Activated T-cell treated with anti-CD3 and anti-CD28 coated beads, Interleukin-2, amount 50 U/mL, for 48 hours (primary cell): ENCODE results near the gene FHIT.

Experiments
- DNase-seq, 2 experiments: peaks; one replicate each; pipeline ENCODE4 v3.0.0-alpha.2; 2020

FHIT gene

GRCh38 chr3:59946401-59946800 lies 1304.9 kb downstream of the FHIT start:
- DNase-seq: no peak

GRCh38 chr3:59940718-59941117 lies 1310.5 kb downstream of the FHIT start:
- no peak for DNase-seq

- no peak for DNase-seq
Observed at GRCh38 chr3:59939826-59940426, 1311.3 kb downstream of the FHIT start.

- no peak for DNase-seq
Observed at GRCh38 chr3:59938828-59939227, 1312.4 kb downstream of the FHIT start.

GRCh38 chr3:59937201-59937600 lies 1314.1 kb downstream of the FHIT start:
- DNase-seq: no peak

GRCh38 chr3:59936472-59936871 lies 1314.8 kb downstream of the FHIT start:
- DNase-seq: no peak

GRCh38 chr3:59935025-59935424 lies 1316.2 kb downstream of the FHIT start:
- peak in 1 of 2 experiments; percentile 30 for DNase-seq

GRCh38 chr3:59934560-59934959 lies 1316.7 kb downstream of the FHIT start:
- peak in 1 of 2 experiments; percentile 29 for DNase-seq

- DNase-seq: no peak
Observed at GRCh38 chr3:59930170-59930569, 1321.1 kb downstream of the FHIT start.

- no peak for DNase-seq
Observed at GRCh38 chr3:59927056-59927455, 1324.2 kb downstream of the FHIT start.

- DNase-seq: no peak
Observed at GRCh38 chr3:59925946-59926345, 1325.3 kb downstream of the FHIT start.

- no peak for DNase-seq
Observed at GRCh38 chr3:59922192-59922591, 1329.1 kb downstream of the FHIT start.

GRCh38 chr3:59920822-59921221 lies 1330.4 kb downstream of the FHIT start:
- DNase-seq: no peak

- no peak for DNase-seq
Observed at GRCh38 chr3:59919586-59919985, 1331.7 kb downstream of the FHIT start.

- DNase-seq: no peak
Observed at GRCh38 chr3:59914251-59914650, 1337.0 kb downstream of the FHIT start.

- DNase-seq: no peak
Observed at GRCh38 chr3:59913645-59914044, 1337.6 kb downstream of the FHIT start.

- no peak for DNase-seq
Observed at GRCh38 chr3:59908701-59909100, 1342.6 kb downstream of the FHIT start.

- DNase-seq: no peak
Observed at GRCh38 chr3:59908280-59908679, 1343.0 kb downstream of the FHIT start.

GRCh38 chr3:59904296-59904695 lies 1347.0 kb downstream of the FHIT start:
- DNase-seq: no peak

GRCh38 chr3:59899061-59899460 lies 1352.2 kb downstream of the FHIT start:
- DNase-seq: no peak

GRCh38 chr3:59895972-59896371 lies 1355.3 kb downstream of the FHIT start:
- no peak for DNase-seq

- no peak for DNase-seq
Observed at GRCh38 chr3:59894425-59895121, 1356.7 kb downstream of the FHIT start.

- no peak for DNase-seq
Observed at GRCh38 chr3:59890639-59891038, 1360.6 kb downstream of the FHIT start.

GRCh38 chr3:59886790-59887189 lies 1364.5 kb downstream of the FHIT start:
- DNase-seq: no peak

GRCh38 chr3:59885899-59886400 lies 1365.3 kb downstream of the FHIT start:
- no peak for DNase-seq
